AG10803 (cell line): Measurements from ENCODE around the gene LIPC.
A peak's percentile ranks its signal among the peaks of the same experiment; 100 is the strongest.

Source experiments
- DNase-seq: peaks from one replicate; pipeline ENCODE4 v3.0.0; 2010; ENCODE audit warnings: low read depth
- H3K4me3 ChIP-seq: 2 replicates; pipeline ENCODE4 v1.5.1; 2011; ENCODE audit warnings: mild to moderate bottlenecking, low read length, control low read depth
- TF ChIP-seq, protein P1 (sequence below): conservative IDR thresholded peaks from 2 replicates; pipeline ENCODE4 v1.5.1; 2011; ENCODE audit warnings: mild to moderate bottlenecking, low read length, control low read depth, inconsistent platforms

Gene LIPC

DNA sequence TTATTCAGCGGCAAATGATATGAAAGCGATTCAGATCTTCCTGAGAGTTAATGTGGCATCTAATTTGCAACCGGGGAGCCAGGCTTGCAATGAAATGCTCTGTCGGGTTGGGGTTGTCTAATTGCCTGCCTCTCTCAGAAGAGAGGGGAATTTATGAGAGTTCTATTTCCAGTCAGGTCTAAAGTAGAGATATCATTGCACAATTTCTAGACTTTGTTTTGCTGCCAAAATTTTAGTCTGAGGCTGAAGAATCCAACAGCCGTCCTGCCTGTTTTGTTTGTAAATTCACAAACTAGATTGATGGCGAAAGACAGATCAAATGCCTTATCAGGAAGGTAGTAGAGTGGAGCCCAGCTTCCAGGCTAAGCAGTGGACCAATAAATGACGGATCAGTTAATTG is 610 bp downstream of the LIPC start:
- H3K4me3 ChIP-seq: no peak overlapping the region
- DNase-seq: peak; percentile 36
- TF ChIP-seq, protein P1, sequence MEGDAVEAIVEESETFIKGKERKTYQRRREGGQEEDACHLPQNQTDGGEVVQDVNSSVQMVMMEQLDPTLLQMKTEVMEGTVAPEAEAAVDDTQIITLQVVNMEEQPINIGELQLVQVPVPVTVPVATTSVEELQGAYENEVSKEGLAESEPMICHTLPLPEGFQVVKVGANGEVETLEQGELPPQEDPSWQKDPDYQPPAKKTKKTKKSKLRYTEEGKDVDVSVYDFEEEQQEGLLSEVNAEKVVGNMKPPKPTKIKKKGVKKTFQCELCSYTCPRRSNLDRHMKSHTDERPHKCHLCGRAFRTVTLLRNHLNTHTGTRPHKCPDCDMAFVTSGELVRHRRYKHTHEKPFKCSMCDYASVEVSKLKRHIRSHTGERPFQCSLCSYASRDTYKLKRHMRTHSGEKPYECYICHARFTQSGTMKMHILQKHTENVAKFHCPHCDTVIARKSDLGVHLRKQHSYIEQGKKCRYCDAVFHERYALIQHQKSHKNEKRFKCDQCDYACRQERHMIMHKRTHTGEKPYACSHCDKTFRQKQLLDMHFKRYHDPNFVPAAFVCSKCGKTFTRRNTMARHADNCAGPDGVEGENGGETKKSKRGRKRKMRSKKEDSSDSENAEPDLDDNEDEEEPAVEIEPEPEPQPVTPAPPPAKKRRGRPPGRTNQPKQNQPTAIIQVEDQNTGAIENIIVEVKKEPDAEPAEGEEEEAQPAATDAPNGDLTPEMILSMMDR: no peak

DNA sequence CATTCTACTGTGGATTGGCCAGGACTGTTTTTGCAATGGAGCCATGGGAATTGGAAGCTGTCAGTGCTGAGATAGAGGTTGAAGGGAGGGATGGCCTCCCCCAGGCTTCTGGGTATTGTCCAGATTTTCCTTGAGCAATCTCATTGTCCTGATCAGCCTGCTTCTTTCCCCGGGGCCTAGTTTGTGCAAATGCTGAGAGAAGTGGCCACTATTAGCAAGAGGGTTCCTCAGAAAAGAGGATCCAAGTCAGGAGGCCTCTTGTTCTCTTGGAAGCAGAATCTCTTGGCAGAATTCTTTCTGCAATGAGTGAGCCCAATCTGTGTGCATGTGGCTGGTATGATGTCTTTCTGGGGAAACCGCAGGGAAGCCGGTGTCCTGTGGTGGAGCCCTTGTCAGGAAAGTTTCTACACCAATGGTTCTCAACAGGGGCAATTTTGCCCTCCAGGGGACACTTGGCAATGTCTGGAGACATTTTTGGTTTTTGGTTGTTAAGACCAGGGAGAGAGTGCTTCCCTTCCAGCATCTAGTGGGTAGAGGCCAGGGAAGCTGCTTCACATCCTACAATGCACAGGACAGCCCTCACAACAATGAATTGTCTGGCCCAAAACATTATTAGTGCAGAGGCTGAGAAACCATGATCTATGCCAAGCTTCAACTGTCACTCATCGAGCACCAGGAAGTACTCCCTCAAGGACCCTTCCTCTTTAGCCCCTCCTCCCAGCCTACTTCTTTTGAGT is 2.0 kb downstream of the LIPC start:
- TF ChIP-seq, protein P1: no peak
- H3K4me3 ChIP-seq: no peak overlapping the region
- peak; percentile 67 for DNase-seq

DNA sequence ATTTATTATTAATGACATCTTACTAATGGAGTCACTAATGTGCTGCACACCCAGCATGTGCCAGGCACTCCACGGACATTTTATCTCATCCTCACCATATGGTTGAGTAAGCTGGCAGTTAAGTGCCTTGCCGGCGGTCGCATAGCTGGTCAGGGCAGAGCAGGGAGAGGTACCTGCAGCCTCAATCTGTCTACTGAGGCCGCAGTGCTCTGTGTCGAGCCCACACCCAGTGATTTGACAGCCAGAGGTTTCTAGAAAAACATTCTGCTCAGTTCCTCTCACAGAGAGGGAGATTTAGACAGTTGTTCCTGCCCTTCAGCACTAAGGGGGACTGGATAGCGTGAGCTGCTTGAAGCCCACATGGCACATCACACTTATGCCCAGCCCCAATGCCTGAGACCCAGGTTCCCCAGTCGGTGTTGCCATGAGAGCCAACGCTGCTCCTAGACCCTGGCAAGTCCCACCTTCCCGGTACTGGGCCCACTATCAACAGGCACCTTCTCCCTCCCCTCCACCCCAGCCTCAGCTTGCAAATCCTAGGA is 2.6 kb downstream of the LIPC start:
- TF ChIP-seq, protein P1: no peak
- no peak for DNase-seq
- no peak overlapping the region for H3K4me3 ChIP-seq

DNA sequence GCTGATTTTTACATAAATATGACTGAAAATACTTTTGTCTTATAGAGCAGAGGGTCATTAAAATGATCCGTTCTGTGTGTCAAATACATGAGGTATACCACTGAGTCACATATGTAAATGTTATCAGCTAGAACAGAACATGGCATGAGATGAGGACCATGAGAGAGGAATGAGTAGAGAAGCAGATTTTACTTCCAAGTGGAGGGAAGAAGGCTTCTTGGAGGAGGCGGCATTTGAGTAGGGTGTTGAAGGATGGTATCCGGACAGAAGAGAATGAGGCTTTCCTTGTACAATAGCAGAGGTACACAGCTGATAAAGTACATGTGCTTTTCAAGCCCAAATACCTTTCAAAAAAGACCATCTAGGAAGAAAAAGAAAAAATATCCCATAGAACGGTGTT is 4.8 kb downstream of the LIPC start:
- no peak for DNase-seq
- H3K4me3 ChIP-seq: no peak overlapping the region
- TF ChIP-seq, protein P1: no peak

DNA sequence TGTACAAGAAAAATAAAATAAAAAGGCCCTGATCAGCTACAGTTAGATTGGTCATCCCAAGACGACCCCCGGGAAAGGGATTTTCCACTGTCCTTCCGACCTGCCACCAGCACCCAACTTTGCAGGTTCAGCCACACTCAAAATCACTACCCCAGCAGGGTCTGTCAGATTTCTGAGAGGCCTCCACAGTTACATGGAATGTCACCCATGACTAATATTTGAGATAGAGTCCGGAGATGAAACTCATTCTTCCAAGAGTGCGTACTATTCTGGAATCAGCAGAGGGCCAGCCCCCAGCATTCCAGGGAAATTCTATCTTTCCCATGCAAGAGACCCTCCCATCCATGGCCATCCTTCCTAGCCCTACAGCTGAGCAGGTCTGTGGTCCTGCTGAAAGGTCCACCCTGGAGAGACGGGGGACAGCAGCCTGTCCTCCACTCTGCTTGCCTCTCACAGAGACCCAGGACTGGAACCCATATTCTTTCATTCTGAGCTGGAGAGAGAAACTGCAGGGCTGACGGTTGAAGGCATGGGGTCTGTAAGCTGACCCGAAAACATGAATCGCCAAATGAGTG is 5.8 kb downstream of the LIPC start:
- TF ChIP-seq, protein P1: no peak

DNA sequence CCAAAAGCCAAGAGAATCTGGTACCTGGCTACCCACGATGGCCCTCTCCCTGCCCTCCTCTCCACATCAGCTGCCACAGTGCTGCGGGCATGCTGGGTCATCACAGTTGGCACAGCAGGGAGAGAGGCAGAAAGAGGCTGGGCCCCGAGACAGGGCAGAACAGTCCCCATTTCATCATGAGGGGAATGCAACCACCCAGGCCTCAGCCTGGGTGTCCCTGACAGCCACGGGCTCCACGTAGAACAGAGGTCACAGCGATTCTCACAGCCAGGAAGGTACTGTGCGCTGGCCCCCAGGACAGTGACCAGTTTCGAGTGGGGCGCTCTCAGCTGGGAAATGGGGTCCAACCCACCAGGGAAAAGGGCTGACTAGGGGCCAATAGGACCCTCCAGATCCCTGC is 6.3 kb downstream of the LIPC start:
- TF ChIP-seq, protein P1: no peak
- H3K4me3 ChIP-seq: no peak overlapping the region
- no peak for DNase-seq

More for the DNA sequence above, 5.8 kb downstream of the LIPC start:
- no peak for DNase-seq
- no peak overlapping the region for H3K4me3 ChIP-seq

DNA sequence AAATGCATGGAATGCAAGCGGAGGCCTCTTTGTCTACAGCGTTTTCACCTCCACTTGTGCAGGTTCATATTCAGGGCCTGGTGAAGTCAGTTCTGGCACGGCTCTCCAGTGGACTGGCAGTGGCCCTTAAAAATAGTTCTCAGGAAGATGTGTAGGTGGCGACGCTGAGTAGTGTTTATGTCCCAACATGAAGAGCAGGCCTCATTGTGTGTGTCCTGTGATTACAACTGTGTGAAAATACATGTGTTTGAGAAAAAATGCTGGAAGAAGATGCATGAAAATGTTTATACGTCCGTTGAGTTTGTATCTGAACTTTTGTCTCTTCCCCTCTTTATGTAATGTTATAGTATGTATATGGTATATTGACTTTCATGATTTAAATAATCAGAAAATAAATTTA is 7.2 kb downstream of the LIPC start:
- no peak overlapping the region for H3K4me3 ChIP-seq
- DNase-seq: peak; percentile 67
- TF ChIP-seq, protein P1: peak; percentile 53
